K562 (cell line): ENCODE results near the gene TRPM6. TPM values are rescaled to one million over a fixed set of nuclear protein-coding genes. Genes with fewer than 3 reads are reported as not detected.

Source experiments
- HEY1 ChIP-seq: fragments of 250-450 bp; sonication (Bioruptor Pico); IDR thresholded peaks from 2 replicates; pipeline ENCODE4 v1.5.0; 2020; ENCODE audit warnings: mild to moderate bottlenecking, moderate library complexity, borderline replicate concordance
- KDM4B ChIP-seq, 2 experiments: fragments of 450-650 bp in 1 of 2; sonication (generic) in 1 of 2; IDR thresholded peaks; 2 replicates each; pipeline ENCODE4 v1.6.1; 2016 to 2017; ENCODE audit warnings: borderline replicate concordance in 2 of 2, antibody characterized with exemption in 1 of 2, low read depth in 1 of 2, mild to moderate bottlenecking in 1 of 2
- KHSRP ChIP-seq: fragments of 450-650 bp; IDR thresholded peaks from 2 replicates; pipeline ENCODE4 v1.6.1; 2017
- NR1H2 ChIP-seq: sonication (generic); formaldehyde crosslinking; IDR thresholded peaks from 2 replicates; pipeline ENCODE4 v1.4.0; 2020; ENCODE audit warnings: mild to moderate bottlenecking, missing genetic modification reagents
- XRCC5 ChIP-seq: fragments of 200-400 bp; formaldehyde crosslinking; IDR thresholded peaks from 2 replicates; pipeline ENCODE4 v1.6.1; 2017; ENCODE audit warnings: low read depth, mild to moderate bottlenecking, low read length
- ZNF507 ChIP-seq: conservative IDR thresholded peaks from 2 replicates; pipeline ENCODE4 v1.6.1; 2017; ENCODE audit warnings: missing genetic modification characterization, missing compliant biosample characterization
- ZNF785 ChIP-seq: fragments of 250-450 bp; sonication (Bioruptor Pico); IDR thresholded peaks from 2 replicates; pipeline ENCODE4 v1.4.0; 2020; ENCODE audit warnings: mild to moderate bottlenecking
- polyA plus RNA-seq, 8 experiments: library from polyadenylated mRNA; depleted of rRNA in 4 of 8; stranded (reverse) in 5 of 8; unstranded in 3 of 8; fragments of >200 nt; fragmentation: Nextera tagmentation in 2 of 8; fragmentation: Illumina TruSeq in 1 of 8; extraction: Ambion mirVana in 2 of 8; extraction: Trizol in 1 of 8; gene quantifications; 2 replicates each; pipeline versions ENCODE4 v1.2.1 to v1.2.3, GENCODE V29; 2011 to 2014; ENCODE audit warnings: inconsistent platforms in 1 of 8, missing spikeins in 1 of 8
- total RNA-seq, 7 experiments: library from RNA; depleted of rRNA in 6 of 7; stranded (reverse); fragments of >200 nt in 6 of 7; fragmentation: Illumina TruSeq in 2 of 7; extraction: Trizol in 2 of 7; gene quantifications; 2 replicates each; pipeline versions ENCODE4 v1.2.1 to v1.2.3, GENCODE V29; 2011 to 2021; ENCODE audit warnings: low replicate concordance in 1 of 7
- TF ChIP-seq, protein P1 (sequence below): sonication (generic); formaldehyde crosslinking; IDR thresholded peaks from 2 replicates; pipeline ENCODE4 v1.8.1; 2023; ENCODE audit warnings: missing genetic modification reagents, mild to moderate bottlenecking, borderline replicate concordance
- TF ChIP-seq, protein P2 (sequence below): conservative IDR thresholded peaks from 2 replicates; pipeline ENCODE4 v1.6.1; 2011; ENCODE audit warnings: low read depth, mild to moderate bottlenecking, low read length; ENCODE audit not compliant: control insufficient read depth
- TF ChIP-seq, protein P3 (sequence below), 2 experiments: fragments of 450-650 bp; conservative IDR thresholded peaks; 2 replicates each; pipeline ENCODE4 v1.6.1; 2017; ENCODE audit warnings: mild to moderate bottlenecking in 2 of 2, moderate library complexity in 2 of 2
- TF ChIP-seq, protein P4 (sequence below): fragments of 250-450 bp; sonication (Bioruptor Pico); IDR thresholded peaks from 2 replicates; pipeline ENCODE4 v1.4.0; 2020; ENCODE audit warnings: mild to moderate bottlenecking

The TRPM6 gene
- total and polyA plus RNA-seq, 9 of the 15 experiments (the other 6 are each of a cell fraction or from before 2014, with no cell fraction given), result 0.03 to 0.16 (median 0.09) TPM

DNA sequence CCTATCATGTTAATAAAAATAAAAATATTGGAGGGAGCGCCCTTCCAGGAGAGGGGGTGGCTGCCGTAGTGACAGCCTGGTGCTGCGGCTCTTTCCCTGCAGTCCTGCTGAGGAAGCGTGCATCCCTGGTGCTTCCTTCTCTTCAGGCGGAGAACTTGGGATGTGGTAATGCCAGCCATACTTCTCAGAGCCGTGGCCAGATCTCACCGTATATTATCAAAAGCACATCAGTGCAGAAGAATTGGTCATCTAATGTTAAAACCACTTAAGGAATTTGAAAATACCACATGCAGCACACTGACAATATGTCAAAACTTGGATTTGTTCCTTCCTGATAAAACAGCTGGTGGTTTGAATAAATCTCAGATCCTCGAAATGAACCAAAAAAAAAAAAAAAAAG lies 47.3 kb upstream of the TRPM6 start (continued):
- TF ChIP-seq, protein P1, sequence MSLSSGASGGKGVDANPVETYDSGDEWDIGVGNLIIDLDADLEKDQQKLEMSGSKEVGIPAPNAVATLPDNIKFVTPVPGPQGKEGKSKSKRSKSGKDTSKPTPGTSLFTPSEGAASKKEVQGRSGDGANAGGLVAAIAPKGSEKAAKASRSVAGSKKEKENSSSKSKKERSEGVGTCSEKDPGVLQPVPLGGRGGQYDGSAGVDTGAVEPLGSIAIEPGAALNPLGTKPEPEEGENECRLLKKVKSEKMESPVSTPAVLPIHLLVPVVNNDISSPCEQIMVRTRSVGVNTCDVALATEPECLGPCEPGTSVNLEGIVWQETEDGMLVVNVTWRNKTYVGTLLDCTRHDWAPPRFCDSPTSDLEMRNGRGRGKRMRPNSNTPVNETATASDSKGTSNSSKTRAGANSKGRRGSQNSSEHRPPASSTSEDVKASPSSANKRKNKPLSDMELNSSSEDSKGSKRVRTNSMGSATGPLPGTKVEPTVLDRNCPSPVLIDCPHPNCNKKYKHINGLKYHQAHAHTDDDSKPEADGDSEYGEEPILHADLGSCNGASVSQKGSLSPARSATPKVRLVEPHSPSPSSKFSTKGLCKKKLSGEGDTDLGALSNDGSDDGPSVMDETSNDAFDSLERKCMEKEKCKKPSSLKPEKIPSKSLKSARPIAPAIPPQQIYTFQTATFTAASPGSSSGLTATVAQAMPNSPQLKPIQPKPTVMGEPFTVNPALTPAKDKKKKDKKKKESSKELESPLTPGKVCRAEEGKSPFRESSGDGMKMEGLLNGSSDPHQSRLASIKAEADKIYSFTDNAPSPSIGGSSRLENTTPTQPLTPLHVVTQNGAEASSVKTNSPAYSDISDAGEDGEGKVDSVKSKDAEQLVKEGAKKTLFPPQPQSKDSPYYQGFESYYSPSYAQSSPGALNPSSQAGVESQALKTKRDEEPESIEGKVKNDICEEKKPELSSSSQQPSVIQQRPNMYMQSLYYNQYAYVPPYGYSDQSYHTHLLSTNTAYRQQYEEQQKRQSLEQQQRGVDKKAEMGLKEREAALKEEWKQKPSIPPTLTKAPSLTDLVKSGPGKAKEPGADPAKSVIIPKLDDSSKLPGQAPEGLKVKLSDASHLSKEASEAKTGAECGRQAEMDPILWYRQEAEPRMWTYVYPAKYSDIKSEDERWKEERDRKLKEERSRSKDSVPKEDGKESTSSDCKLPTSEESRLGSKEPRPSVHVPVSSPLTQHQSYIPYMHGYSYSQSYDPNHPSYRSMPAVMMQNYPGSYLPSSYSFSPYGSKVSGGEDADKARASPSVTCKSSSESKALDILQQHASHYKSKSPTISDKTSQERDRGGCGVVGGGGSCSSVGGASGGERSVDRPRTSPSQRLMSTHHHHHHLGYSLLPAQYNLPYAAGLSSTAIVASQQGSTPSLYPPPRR (CRISPR knock-in tag), result no peak
- TF ChIP-seq, protein P2, sequence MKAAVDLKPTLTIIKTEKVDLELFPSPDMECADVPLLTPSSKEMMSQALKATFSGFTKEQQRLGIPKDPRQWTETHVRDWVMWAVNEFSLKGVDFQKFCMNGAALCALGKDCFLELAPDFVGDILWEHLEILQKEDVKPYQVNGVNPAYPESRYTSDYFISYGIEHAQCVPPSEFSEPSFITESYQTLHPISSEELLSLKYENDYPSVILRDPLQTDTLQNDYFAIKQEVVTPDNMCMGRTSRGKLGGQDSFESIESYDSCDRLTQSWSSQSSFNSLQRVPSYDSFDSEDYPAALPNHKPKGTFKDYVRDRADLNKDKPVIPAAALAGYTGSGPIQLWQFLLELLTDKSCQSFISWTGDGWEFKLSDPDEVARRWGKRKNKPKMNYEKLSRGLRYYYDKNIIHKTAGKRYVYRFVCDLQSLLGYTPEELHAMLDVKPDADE, result no peak
- TF ChIP-seq, protein P3, sequence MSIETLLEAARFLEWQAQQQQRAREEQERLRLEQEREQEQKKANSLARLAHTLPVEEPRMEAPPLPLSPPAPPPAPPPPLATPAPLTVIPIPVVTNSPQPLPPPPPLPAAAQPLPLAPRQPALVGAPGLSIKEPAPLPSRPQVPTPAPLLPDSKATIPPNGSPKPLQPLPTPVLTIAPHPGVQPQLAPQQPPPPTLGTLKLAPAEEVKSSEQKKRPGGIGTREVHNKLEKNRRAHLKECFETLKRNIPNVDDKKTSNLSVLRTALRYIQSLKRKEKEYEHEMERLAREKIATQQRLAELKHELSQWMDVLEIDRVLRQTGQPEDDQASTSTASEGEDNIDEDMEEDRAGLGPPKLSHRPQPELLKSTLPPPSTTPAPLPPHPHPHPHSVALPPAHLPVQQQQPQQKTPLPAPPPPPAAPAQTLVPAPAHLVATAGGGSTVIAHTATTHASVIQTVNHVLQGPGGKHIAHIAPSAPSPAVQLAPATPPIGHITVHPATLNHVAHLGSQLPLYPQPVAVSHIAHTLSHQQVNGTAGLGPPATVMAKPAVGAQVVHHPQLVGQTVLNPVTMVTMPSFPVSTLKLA (conservative IDR thresholded peaks at IDR 0.05), result no peak
- TF ChIP-seq, protein P4, sequence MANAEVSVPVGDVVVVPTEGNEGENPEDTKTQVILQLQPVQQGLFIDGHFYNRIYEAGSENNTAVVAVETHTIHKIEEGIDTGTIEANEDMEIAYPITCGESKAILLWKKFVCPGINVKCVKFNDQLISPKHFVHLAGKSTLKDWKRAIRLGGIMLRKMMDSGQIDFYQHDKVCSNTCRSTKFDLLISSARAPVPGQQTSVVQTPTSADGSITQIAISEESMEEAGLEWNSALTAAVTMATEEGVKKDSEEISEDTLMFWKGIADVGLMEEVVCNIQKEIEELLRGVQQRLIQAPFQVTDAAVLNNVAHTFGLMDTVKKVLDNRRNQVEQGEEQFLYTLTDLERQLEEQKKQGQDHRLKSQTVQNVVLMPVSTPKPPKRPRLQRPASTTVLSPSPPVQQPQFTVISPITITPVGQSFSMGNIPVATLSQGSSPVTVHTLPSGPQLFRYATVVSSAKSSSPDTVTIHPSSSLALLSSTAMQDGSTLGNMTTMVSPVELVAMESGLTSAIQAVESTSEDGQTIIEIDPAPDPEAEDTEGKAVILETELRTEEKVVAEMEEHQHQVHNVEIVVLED (CRISPR knock-in tag), result no peak
- no peak for TF ChIP-seq ZNF507
- TF ChIP-seq XRCC5, result no peak
- no peak for TF ChIP-seq KHSRP
- TF ChIP-seq NR1H2 (CRISPR knock-in tag), result no peak
- TF ChIP-seq ZNF785 (CRISPR knock-in tag), result no peak
- no peak for TF ChIP-seq HEY1 (CRISPR knock-in tag)
- TF ChIP-seq KDM4B (IDR thresholded peaks at IDR 0.05; ENCODE audit: borderline replicate concordance in 2 of 2, low read depth in 1 of 2), result no peak
